Stimulated activated CD8-positive, alpha-beta memory T cell treated with anti-CD3 and anti-CD28 coated beads, Interleukin-2, amount 100 ng/mL, for 48 hours (primary cell): ENCODE results near the gene PLD4.

Experiments
- DNase-seq, 2 donors: peaks; one replicate each; pipeline ENCODE4 v3.0.0-alpha.2; 2020; ENCODE audit warnings: low read depth in 2 of 2

The PLD4 gene

GRCh38 chr14:104954746-104955395, 30.2 kb downstream of the PLD4 start:
- DNase-seq = no peak

DNA sequence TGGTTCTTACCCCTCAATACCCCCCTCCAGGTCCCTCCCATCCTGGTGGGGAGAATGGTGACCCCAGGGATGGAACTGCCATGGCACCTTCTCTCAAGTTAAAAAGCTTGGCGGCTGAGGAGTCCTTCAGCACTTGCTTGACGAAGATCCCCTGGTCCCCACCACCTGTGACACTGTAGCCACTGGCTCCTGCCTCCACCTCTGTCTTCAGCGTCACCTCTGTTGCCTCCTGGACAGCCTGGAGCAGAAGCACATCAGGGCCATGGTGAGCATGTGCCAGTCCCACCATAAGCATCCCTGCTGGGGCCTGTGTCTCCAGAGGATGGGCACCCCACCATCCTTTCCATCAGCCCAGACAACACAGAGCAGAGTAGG, 30.7 kb downstream of the PLD4 start:
- DNase-seq = no peak

- DNase-seq = no peak
Measured at GRCh38 chr14:104956290-104956890, 31.7 kb downstream of the PLD4 start.

DNA sequence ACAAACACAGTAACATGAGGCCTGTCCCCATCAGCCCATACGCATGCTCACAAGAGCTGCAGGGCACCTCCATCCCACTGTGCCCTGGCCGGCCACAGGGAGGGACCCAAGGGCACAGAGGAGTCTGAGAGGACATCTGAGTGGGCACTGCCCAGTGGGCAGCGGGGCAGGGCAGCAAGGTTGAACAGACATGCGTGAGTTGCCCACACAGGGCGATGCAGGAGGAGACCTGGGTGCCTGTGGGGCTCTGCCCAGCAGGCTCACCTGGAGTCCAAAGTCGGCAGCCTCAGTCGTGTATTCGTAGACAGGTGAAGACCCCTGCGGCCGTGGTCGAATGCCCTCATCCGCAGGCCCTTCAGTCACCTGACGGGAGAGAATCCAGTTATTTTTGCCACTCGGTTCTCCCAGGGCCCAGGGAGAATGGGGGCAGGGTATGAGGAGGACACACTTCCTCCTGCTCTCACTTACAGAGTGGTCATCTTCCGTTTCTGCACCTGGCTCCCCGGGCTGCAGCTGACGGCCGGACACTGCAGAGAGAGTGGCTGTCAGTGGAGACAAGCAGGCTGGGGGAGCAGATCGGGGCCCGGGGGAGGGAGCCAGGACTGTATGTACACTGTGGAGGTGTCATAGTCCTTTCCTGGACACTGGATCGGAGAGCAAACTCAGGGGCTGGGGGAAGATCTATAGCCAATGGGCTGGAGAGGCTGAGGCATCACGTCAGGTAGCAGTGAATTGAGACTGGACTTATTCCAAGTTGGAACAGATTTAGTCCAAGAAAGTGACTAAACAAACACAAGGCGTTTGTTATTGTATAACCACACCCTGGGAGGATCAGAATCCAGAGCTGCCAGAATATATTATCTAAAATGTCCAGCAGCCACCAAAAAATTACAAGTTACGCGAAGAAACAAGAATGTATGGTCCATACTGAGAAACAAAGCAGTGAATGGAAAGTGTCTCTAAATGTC, 32.8 kb downstream of the PLD4 start:
- DNase-seq = no peak

- DNase-seq = no peak
Measured at GRCh38 chr14:104964546-104964945, 39.9 kb downstream of the PLD4 start.

DNA sequence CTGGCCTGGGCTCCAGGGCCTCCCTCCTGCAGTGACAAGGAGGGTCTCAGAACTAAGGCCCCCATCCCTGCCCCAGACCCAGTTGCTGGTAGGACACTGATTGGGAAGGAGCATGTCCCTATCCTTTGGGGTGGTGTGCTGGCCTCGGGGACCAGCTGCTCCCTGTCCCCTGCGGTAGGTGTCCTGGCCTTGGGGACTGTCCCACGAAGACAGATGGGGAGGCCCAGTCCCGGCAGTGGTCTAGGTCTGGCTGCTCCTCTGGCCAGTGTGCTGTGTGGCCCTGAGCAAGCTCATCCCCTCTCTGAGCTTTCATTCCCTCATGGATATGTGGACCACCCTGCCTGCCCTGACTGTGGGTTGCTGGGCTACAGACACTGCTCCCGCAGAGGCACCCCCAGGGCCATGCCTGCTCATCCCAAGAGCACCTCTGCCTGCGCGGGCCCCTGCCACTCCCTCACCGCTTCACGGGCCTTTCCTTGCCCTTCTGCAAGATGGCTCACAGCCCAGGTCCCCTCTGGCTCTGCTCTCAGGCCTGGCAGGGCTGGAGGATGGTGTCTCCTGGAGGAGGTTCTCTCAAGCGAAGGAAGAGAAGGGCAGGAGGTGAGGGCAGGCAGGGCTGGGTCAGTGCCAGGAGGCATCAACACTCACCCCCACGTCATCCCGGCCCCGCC, 41.0 kb downstream of the PLD4 start:
- no peak for DNase-seq

DNA sequence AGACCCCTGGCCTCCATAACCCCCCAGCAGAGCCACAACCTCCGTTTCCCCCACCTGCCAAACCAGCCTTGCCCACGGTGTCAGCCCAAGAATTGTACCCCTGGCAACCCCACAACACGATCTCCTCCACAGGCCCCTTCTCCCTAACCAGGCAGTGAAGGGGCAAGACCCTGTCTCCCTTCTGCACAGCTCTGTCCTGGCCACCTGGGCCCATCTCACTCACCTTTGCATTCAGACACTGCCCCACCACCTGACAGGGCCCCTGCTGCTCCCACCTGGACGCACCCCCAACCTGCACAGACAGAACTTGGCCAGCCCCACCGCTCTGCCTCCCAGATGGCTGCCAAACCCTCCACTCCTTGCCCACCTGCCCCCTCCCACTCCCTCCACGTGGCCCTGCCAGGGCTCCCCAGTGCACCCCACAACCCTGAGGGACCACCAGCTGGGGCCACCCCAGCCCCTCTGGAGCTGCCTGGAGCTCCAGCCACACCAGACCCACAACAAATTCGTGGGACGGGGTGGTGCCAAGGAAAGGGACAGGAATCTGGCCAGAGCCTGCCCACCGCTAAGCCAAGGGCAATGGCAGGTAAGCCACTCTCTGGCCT, 41.7 kb downstream of the PLD4 start:
- DNase-seq = no peak

GRCh38 chr14:104966981-104967385, 42.3 kb downstream of the PLD4 start:
- no peak for DNase-seq

DNA sequence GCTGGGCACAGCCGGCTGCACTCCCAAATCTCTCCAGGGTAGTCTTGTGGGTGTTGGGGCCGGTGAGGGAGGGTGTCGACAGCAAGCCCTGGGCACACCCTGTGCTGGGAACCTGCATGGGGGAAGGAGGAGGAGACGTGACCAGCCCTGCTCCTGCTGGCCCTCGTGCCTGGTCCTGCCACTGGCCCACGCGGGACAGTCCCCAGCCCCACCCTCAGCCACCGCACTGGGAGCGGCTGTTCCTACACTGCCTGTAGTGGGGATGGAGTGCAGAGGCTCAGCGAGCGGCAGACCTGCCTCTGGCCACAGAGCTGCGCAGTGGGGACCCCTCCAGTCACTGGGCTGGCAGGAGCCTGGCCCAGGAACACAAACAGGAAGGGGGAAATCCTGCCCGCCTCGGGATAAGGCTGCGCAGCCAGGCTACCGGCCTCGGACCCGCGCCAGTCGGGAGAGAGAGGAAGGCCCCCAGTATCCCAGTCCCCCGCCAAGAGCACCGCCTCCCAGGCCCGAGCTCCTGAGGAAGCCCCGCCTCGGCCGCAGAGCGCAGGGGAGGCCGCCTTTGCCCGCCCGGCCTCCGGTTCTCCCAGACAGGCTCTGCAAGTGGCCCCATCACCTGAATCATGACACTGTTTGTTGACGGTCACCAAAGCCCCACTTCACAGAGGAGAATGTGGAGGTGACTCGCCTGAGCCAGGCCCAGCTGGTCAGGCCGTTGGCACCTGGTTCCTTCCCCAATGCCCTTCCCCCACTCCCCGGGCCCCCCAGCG, 42.9 kb downstream of the PLD4 start:
- no peak for DNase-seq

DNA sequence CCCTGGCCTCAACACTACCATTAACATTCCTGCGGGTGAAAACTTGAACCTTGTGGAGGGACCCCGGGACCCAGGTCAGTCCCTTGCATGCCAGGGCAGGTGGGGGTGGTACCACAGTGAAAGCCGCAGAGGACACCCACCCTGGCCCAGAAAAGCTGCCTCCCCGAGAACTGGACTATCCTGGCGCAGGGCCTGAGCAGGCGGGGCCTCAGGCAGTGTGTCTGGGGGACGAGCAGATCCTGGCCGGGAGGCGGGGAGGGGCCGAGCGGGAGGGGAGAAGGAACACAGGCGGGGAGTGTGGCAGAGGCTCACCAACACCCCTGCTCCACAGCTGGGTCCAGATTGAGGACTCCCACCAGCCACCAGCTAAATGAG, 43.5 kb downstream of the PLD4 start:
- DNase-seq = no peak

DNA sequence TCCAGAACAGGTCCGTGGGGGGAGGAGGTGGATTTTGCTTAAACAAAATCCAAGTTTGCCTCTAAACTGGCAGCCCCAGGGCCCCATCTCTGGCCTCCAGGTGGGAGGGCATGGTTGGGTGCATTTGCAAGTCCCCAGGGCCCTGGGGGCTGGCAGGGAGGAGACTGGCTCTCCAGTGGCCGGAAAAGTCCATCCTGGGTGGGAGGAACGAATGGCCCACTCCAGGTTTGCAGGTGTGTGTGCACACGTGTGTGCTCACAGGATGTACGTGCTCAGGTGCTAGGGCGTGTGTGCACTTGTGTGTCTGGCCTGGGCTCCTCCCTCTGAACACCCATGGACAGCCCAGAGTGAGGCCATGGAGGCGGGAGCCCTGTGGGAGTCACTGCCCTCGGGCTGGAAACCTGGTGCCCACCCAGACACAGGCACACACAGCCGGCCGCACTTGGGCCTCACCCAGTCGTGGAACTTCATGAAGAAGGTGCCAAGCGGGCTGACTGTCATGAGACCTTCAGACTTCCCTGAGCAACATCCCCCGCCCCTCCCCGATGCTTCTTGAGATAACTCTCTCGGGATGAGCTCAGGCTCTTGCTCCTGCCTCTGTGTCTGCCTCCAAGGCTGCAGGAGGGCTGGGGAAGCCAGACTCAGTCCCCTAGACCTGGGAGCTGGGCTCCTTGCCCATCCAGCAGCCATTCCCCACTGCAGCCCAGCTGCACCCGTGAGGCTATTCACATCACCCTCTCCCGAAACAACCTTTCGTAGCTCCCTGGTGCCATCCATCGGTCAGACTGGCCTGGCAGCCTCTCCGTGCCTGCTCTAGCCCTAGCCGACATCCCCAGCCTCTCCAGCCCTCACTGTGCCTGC, 44.1 kb downstream of the PLD4 start:
- no peak for DNase-seq

GRCh38 chr14:104969741-104970230, 45.1 kb downstream of the PLD4 start:
- DNase-seq = no peak

- DNase-seq = no peak
Measured at GRCh38 chr14:104970231-104971068, 45.8 kb downstream of the PLD4 start.

GRCh38 chr14:104971447-104972240, 47.0 kb downstream of the PLD4 start:
- no peak for DNase-seq

DNA sequence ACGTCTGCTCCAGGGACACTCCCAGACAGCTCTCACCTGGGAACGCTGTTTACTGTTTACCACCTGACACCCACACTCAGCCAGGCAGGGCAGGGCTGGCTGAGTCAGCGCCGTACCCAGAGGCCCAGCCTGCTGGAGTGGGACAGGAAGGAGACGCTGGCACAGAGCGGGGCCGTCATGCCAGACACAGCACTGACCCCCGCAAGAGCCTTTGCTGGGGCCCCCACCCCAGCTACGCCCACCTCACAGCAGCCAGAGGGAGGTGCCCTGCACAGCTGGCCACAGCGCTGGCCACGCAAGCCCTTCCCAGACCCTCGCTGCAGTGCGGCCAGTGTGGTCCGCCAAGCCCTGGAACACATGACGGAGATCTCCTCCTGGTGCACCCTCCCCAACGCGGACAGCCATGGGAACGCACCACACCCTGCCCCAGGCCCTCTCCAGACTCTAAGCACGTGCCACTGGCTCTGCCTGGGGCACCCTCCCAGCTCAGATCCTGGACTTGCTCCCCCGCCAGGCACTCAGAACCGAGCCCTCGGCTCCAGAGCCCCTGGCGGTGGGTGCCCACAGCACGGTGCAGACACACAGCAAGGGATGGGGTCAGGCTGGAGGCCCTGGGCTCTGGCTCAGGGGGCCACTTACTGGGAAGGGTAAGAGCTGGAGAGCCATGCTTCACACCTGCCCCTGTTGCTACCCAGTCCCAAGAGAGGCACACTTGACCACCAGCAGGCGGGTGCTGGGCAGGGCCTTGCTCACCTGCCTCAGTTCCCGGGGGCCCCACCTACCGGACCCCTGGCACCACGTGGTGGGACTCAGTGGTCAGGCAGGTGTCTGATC, 47.8 kb downstream of the PLD4 start:
- DNase-seq = no peak

- DNase-seq = no peak
Measured at GRCh38 chr14:104973135-104973384, 48.4 kb downstream of the PLD4 start.

GRCh38 chr14:104973385-104974145, 48.9 kb downstream of the PLD4 start:
- DNase-seq = no peak
